PFSK-1 (cell line): ENCODE measurements around the gene OR52A5.

Experiments
- POLR2AphosphoS5 ChIP-seq: IDR thresholded peaks from 2 replicates; pipeline ENCODE4 v1.6.1; 2012; ENCODE audit warnings: low read depth, mild to moderate bottlenecking, control low read depth, low read length, moderate library complexity
- SIN3A ChIP-seq: IDR thresholded peaks from 2 replicates; pipeline ENCODE4 v1.6.1; 2012; ENCODE audit warnings: mild to moderate bottlenecking, low read length, moderate library complexity, borderline replicate concordance; ENCODE audit not compliant: insufficient read depth
- TAF1 ChIP-seq: IDR thresholded peaks from 2 replicates; pipeline ENCODE4 v1.6.1; 2012; ENCODE audit warnings: low read length, control low read depth, borderline replicate concordance; ENCODE audit not compliant: insufficient read depth
- TF ChIP-seq, protein P1 (sequence below), 2 experiments: IDR thresholded peaks; 2 replicates each; pipeline versions ENCODE4 v1.6.1 to v1.8.0; 2011 to 2012; ENCODE audit warnings: low read depth in 2 of 2, low read length in 2 of 2, control low read depth in 1 of 2, inconsistent platforms in 1 of 2, mild to moderate bottlenecking in 1 of 2, moderate library complexity in 1 of 2; ENCODE audit not compliant: insufficient read depth in 1 of 2

DNA sequence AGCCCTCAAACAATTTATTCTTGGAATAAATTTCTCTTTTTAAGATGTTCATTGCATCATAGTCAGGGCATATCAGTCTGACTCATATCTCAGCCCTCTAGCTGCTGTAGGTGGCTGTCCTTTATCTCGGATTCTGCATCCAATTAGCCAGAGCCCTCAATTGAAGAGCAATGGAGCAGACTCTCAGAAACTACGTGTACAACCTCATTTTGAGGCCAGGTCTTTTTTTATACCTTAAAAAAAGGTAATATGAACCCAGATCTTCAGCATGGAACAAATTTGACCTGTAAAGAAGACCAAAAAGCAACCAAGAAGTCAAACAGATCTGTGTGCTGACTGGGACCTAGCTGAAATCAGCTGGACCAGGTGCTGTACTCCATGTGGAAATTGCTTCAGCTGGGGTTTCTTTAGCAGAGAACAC is 8.7 kb downstream of the OR52A5 start:
- TF ChIP-seq POLR2AphosphoS5 (no peak), TAF1 (no peak), SIN3A (no peak)
- TF ChIP-seq, protein P1, sequence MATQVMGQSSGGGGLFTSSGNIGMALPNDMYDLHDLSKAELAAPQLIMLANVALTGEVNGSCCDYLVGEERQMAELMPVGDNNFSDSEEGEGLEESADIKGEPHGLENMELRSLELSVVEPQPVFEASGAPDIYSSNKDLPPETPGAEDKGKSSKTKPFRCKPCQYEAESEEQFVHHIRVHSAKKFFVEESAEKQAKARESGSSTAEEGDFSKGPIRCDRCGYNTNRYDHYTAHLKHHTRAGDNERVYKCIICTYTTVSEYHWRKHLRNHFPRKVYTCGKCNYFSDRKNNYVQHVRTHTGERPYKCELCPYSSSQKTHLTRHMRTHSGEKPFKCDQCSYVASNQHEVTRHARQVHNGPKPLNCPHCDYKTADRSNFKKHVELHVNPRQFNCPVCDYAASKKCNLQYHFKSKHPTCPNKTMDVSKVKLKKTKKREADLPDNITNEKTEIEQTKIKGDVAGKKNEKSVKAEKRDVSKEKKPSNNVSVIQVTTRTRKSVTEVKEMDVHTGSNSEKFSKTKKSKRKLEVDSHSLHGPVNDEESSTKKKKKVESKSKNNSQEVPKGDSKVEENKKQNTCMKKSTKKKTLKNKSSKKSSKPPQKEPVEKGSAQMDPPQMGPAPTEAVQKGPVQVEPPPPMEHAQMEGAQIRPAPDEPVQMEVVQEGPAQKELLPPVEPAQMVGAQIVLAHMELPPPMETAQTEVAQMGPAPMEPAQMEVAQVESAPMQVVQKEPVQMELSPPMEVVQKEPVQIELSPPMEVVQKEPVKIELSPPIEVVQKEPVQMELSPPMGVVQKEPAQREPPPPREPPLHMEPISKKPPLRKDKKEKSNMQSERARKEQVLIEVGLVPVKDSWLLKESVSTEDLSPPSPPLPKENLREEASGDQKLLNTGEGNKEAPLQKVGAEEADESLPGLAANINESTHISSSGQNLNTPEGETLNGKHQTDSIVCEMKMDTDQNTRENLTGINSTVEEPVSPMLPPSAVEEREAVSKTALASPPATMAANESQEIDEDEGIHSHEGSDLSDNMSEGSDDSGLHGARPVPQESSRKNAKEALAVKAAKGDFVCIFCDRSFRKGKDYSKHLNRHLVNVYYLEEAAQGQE (IDR thresholded peaks at IDR 0.05; ENCODE audit: insufficient read depth in 1 of 2, low read depth in 2 of 2, low read length in 2 of 2), result no peak
